IPS DF 6.9 (cell line): ENCODE measurements around the gene PXMP4.

Source experiments
- DNase-seq: peaks from one replicate; pipeline ENCODE4 v3.0.0-alpha.2; 2013; ENCODE audit warnings: low read depth, low spot score
- H3K27ac ChIP-seq: one replicate; pipeline ENCODE4 v1.5.1; 2013; ENCODE audit warnings: low read length, control low read depth
- H3K27me3 ChIP-seq: 2 replicates; pipeline ENCODE4 v1.6.1; 2013; ENCODE audit warnings: mild to moderate bottlenecking, low read length; ENCODE audit not compliant: control insufficient read depth, insufficient read depth
- H3K36me3 ChIP-seq: 2 replicates; pipeline ENCODE4 v1.6.1; 2013; ENCODE audit warnings: low read length; ENCODE audit not compliant: control insufficient read depth, insufficient read depth
- H3K4me1 ChIP-seq: 2 replicates; pipeline ENCODE4 v1.6.1; 2013; ENCODE audit warnings: low read length; ENCODE audit not compliant: control insufficient read depth, insufficient read depth
- H3K4me3 ChIP-seq: 2 replicates; pipeline ENCODE4 v1.5.1; 2013; ENCODE audit warnings: mild to moderate bottlenecking, low read length
- H3K9me3 ChIP-seq: 2 replicates; pipeline ENCODE4 v1.6.1; 2013; ENCODE audit warnings: low read length, inconsistent platforms; ENCODE audit not compliant: control insufficient read depth, insufficient read depth
- WGBS: extraction: QIAGEN DNeasy Blood & Tissue Kit; methylation state at CpG from one replicate; pipeline ENCODE4 v1.1.7; 2013; ENCODE audit warnings: mixed read lengths, missing lambda C conversion rate; ENCODE audit not compliant: insufficient read length, insufficient coverage; 5-methylcytosine and 5-hydroxymethylcytosine counted together

The PXMP4 gene

DNA sequence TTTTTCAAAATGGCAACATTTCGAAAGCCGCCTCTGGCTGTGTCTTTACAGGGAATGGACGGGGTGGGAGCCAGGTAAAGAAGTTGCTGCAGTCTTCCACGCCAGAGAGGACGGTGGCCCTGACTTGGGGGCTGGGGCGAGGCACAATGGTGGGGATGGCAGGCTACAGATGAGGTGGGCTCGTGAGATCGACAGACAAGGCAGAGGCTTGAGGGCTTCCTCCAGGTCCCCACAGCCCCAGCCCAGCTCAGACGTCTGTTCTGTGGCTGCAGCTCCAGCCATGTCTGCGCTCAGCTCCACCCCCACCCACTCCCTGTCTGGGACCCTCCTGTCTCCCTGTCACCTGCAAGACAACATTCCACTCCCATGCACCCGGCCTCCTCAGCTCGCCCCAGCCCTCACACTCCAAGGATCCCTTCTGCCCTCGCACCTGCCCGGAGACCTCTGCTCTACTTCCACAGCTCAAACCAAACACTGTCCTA is 65.4 kb downstream of the PXMP4 start:
- Histone ChIP-seq H3K4me1 (no peaks in the 10 kb centered on the region; the same call in 1 of the 2 replicates), H3K27ac (no peak overlapping the region), H3K4me3 (no peak overlapping the region), H3K27me3 (no peaks in the 10 kb centered on the region), H3K9me3 (no peaks in the 10 kb centered on the region), H3K36me3 (peaks cover 10% of the 10 kb centered on the region)
- DNase-seq: no peak
- whole genome bisulfite sequencing: no CpG with 5 or more reads among the region's 14 CpGs

DNA sequence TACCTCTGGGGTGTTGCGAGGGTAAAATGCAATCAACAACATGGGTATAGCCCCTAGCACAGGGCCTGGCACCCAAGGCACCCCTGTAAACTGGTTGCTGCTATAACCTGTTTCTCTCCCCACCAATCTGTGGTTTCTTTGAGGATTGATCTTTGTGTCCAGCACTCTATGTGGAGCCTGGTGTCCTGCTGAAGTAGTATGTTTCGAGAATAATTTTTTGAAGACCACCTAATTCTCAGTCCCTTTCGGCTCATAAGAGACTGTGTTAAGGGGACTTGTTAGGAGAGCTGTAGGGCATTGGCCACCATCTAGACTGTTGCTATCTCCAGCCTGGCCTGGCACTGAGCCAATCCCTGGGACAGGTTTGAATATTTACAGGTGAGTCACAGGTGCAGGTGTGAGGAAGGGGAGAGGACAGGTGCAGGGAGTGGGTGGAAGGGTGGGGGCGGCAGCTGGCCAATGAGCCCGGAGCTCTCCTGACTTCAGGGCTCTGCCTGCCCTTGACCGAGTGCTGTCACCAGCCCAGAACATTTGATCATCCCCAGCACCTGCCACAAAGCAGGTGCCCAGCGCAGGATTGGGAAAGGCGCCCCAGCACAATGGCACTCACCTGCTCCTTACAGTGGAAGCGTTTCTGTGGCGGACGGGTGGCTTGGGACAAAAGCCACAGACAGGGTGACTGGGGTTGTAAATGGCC is 66.1 kb downstream of the PXMP4 start:
- no peaks in the 10 kb centered on the region; the same call in 1 of the 2 replicates for H3K4me1 ChIP-seq
- no CpG with 5 or more reads among the region's 11 CpGs for WGBS
- H3K36me3 ChIP-seq: peaks cover 9% of the 10 kb centered on the region
- no peak overlapping the region for H3K4me3 ChIP-seq
- no peaks in the 10 kb centered on the region for H3K27me3 ChIP-seq
- no peak for DNase-seq
- no peak overlapping the region for H3K27ac ChIP-seq
- no peaks in the 10 kb centered on the region for H3K9me3 ChIP-seq

DNA sequence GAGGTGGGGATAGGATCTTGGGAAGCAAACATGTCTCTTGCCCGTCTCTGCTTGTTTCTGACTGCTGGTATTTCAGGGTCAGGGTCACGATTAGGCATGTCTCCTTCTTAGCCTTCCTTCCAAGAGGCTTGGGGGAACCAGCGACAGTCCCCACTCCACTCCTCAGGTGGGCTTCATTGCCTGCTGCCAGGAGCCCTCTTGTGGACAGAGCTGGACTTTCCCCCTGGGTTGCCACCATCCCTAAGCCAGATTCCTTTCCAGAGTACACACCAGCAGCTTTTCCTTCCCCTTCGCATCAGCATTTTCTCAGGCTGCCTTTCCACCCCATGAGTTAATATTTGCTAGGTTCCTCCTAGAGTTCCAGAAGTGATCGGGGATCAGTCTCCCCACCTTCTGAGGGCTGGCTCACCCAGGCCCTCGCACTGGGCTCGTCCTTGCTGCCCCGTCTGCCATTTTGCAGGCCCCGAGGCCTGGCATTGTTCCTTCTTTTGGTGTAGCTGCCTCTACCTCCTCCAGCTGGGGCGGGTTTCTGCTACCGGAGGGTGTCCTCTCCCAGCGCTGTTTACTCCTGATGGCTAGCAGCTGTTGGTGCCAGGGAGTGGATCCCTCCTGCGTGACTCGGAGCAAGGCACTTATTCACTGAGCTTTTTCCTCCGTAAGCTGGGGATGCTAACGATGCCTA is 66.8 kb downstream of the PXMP4 start:
- Histone ChIP-seq H3K4me3 (no peak overlapping the region), H3K9me3 (no peaks in the 10 kb centered on the region), H3K27ac (no peak overlapping the region), H3K27me3 (no peaks in the 10 kb centered on the region), H3K4me1 (no peaks in the 10 kb centered on the region; the same call in 1 of the 2 replicates), H3K36me3 (peaks cover 6% of the 10 kb centered on the region)
- no CpG with 5 or more reads among the region's 16 CpGs for WGBS
- no peak for DNase-seq
